HG02852 (cell line): ENCODE measurements around the gene PTPRCAP.
"Not testable (repeated sequence)": the region's sequence is repeated elsewhere in the genome, so short reads cannot be mapped to it uniquely, and the experiment has no call there.

Experiments used
- ATAC-seq: cut with Tn5 transposase; IDR thresholded peaks from one replicate; pipeline ENCODE4 v1.9.1; 2021; ENCODE audit warnings: mild to moderate bottlenecking, moderate library complexity; ENCODE audit not compliant: unreplicated experiment

The PTPRCAP gene

DNA sequence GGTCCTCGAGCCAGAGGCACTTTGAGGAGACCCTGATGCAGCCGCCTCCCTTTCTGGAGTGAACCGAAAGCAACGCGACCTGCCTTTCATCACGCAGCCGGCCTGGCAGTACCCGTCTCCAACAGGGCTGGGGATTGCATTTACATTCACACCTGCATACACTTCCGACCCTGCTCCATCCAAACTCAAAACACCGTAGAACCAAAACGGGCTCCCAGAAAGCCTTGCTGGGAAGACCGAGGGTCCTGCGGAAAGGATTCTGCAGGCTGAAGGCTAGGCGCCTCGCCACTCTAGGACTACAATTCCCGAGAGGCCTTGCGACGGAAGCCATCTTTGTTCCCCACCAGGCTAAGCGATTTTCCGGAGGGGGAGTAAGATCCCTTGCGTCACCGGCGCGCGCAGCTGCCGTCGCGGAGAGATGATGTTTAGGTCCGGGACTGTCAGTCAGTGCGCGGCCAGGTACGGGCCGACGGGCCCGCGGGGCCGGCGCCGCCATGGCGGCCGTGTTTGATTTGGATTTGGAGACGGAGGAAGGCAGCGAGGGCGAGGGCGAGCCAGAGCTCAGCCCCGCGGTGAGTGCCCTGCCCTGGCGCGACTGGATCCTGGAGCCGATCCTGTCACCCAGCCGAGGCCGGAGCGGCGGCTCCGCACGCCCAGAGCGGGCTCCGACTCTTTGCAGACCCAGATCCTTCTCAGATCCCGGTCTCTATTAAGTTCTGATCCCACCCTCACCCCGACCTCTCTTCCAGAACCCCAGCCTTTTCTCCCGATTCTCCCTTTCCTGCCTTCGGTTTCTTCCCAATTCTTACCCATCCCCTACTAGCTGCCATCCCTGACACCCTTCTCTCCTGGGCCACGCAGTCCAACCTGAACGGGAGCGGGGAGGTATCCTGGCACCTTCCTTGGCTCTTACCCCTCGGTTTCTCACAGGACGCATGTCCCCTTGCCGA lies 9.2 kb downstream of the PTPRCAP start, which contains the start of gene RPS6KB2:
Gene RPS6KB2, plus strand, starts transcription at position 443 of the 950 bp plus-strand sequence. Its CDS starts 52 bp downstream, at position 495.
- ATAC-seq, result peak; percentile 83

DNA sequence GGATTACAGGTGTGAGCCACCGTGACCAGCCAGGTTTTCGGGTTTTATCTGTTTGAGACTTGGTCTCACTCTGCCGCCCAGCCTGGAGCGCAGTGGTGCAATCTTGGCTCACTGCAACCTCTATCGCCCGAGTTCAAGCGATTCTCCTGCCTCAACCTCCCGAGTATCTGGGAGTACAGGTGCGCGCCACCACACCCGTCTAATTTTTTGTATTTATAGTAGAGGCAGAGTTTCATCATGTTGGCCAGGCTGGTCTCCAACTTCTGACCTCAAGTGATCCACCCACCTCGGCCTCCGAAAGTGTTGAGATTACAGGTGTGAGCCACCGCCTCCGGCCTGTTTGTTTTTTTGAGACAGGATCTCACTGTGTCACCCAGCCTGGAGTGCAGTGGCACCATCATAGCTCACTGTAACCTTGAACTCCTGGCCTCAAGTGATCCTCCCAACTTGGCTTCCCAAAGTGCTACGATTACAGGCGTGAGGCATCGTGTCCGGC lies 10.1 kb downstream of the PTPRCAP start:
- not testable (repeated sequence) for ATAC-seq

DNA sequence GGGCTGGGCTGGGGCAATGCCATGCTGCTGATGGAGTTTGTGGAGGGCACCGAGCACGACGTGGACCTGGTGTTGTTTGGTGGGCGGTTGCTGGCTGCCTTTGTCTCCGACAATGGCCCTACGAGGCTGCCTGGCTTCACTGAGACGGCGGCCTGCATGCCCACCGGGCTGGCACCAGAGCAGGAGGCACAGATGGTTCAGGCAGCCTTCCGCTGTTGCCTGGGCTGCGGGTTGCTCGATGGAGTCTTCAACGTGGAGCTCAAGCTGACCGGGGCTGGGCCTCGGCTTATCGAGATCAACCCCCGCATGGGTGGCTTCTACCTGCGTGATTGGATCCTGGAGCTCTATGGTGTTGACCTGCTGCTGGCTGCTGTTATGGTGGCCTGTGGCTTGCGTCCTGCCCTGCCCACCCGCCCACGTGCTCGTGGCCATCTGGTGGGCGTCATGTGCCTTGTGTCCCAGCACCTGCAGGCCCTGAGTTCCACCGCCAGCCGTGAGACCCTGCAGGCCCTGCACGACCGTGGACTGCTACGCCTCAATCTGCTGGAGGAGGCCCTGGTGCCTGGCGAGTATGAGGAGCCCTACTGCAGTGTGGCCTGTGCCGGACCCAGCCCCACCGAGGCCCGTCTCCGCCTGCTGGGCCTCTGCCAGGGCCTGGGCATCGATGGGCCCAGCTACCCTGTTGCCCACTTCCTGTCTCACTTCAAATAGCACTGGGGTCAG lies 13.4 kb downstream of the PTPRCAP start:
- no peak for ATAC-seq

GRCh38 chr11:67423466-67423865 lies 14.0 kb downstream of the PTPRCAP start:
- ATAC-seq, result no peak

- no peak for ATAC-seq
These were observed 14.6 kb downstream of the PTPRCAP start for GRCh38 chr11:67422891-67423290.

- no peak for ATAC-seq
These were observed 16.0 kb downstream of the PTPRCAP start for GRCh38 chr11:67421430-67422031.

GRCh38 chr11:67420646-67421429 lies 16.6 kb downstream of the PTPRCAP start:
- ATAC-seq, result peak; percentile 88

- ATAC-seq, result no peak
These were observed 17.3 kb downstream of the PTPRCAP start for GRCh38 chr11:67420147-67420645.

DNA sequence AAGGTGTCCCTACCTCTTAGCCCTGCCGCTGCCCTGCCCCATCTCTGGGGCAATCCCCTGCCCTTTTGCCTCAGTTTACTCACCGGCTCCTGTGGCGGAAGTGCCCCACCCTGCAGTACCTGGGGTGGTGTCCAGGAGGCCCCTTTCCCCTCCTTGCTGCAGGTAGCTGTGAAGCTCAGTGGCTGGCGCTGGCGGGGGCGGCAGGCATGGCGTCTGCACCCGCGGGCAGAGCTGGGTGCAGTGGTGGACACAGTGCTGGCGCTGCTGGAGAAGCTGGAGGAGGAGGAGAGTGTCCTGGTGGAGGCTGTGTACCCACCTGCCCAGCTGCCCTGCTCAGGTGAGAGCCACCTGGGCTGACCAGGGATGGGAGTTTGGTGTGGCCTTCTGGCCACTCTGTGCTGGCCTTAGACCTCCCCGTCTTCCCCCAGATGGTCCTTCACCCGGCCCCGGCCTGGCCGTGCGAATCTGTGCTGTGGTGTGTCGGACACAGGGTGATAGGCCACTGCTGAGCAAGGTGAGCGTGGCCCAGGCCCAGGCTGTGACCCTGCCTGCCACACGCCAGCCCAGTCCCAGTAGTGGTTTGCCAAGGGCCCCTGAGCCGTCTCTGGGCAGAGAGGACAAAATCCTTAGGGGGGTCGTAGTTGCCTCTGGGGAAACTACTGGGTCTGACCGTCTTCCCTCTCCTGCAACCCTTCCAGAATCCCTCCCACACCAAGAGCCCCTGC lies 18.0 kb downstream of the PTPRCAP start:
- no peak for ATAC-seq

GRCh38 chr11:67418476-67419281 lies 18.8 kb downstream of the PTPRCAP start:
- ATAC-seq, result no peak

GRCh38 chr11:67417425-67417824 lies 20.1 kb downstream of the PTPRCAP start:
- no peak for ATAC-seq

DNA sequence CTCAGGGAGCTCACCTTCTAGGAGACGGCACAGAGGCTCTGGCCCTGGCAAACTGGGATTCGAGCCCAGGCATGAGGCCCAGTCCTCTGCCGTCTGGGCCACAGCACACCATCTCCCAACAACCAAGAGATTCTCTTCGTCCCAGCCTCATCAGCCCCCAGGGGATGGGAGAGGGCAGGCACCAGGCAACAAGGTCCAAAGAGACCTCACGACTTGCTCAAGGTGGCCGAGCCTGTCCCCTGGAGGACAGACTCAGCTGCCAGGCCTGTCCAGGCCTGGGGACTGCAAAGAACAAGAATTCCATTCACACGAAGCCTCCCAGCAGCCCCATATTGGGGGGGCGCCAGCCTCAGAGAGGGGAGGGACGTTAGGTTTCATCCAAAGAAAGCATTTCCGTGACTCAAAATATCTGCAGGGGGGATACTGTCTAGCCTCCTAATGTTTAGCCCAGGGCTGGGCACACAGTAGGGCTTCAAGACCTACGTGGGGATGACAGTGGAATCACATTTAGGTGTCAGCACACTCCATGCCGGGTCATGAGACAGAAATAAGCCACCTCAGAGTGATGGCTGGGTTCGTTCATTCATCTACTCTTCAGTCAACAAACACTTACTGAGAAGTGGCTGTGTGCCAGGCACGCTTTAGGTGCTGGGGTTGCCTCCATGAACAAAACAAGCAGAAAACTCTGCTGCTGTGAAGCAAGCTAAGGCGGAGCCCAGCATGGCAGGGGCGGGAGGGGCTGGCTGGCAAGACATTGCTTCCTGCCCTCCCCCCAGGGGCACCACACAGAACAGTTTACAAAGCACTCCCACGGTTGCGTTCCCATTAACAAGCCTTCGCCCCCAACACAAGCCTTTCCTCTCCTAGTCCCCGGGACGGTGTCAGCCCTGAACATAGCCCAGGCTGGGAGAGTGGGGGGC lies 20.8 kb downstream of the PTPRCAP start:
- no peak for ATAC-seq

GRCh38 chr11:67415501-67416304 lies 21.8 kb downstream of the PTPRCAP start, which contains the start of gene CARNS1:
CARNS1 (plus strand) TSS chr11:67415678; CDS start chr11:67416200, 522 bp downstream.
- no peak for ATAC-seq

DNA sequence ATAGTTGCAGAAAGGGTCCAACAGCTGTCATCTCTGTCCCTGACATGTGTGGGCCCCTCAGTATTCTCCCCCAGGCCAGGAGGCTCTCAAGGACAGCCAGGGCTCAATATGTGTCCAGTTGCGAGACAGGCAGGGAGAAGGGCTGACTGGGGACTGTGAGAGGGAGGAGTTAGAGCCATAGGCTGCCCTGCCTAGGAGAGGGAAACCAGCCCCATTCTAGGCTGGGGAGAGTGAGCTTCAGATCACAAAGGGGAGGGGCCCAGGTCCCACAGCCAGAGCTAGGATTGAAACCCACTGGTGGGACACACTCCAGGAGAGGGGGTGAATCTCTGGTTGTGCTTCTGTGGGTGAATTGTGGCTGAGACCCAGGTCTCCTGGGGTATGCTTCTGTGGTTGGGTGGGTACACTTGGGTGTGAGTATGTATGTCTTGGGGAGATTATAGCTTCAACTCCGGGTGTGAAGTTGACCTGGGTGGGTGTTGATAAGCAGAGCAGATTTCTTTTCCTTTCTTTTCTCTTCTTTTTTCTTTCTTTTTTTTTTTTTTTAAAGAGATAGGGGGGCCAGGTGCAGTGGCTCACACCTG lies 24.1 kb downstream of the PTPRCAP start:
- ATAC-seq, result no peak

DNA sequence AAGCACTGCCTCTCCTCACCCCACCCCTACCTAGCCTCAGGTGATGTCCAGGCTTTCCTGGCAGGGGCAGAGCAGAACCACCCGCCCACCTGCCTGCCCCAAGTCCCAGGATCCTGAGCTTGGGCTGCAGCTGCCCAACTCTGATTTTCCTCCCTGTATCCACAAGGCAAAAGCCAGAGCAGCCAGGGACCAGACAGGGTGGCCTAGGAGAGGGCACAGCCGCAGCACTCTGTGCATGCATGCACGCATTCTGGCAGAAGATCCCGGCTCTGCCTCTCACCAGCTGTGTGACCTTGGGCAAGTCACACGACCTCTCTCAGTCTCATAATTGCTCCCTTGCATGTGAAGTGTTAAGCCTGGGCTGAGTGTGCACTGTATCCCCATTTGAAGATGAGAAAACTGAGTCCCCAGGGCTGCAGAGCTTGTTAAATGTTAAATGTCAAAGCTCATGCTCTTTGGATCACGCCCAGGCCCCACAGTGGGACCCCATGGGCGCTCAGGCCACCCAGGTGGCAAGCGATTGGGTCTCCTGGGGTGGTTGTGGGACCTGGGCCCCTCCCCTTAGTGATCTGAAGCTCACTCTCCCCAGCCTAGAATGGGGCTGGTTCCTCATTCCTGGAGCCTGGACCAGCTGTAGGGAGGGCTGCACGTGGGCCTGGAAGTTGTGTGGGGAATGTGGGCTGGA lies 24.8 kb downstream of the PTPRCAP start:
- no peak for ATAC-seq

GRCh38 chr11:67411785-67412152 lies 25.7 kb downstream of the PTPRCAP start:
- no peak for ATAC-seq
